GM13976 (cell line): Measurements from ENCODE around the gene UGT1A9.
"Not testable (repeated sequence)": the region's sequence is repeated elsewhere in the genome, so short reads cannot be mapped to it uniquely, and the experiment has no call there.

Experiments used
- DNase-seq: peaks from one replicate; pipeline ENCODE4 v3.0.0; 2012; ENCODE audit warnings: low spot score
- CTCF ChIP-seq: IDR thresholded peaks from 2 replicates; pipeline ENCODE4 v1.5.1; 2012; ENCODE audit warnings: borderline replicate concordance, mild to moderate bottlenecking; ENCODE audit not compliant: insufficient read depth; ENCODE audit errors: extremely low read depth, missing control alignments, control extremely low read depth
- in situ Hi-C: fragments of 300-500 bp; cut with MboI; formaldehyde crosslinking; loops from one replicate; pipeline ENCODE4 v1.12.0; 2022; ENCODE audit warnings: low sequenced_read_pairs, mixed read lengths, inconsistent platforms; ENCODE audit not compliant: unreplicated experiment

UGT1A9 gene

DNA sequence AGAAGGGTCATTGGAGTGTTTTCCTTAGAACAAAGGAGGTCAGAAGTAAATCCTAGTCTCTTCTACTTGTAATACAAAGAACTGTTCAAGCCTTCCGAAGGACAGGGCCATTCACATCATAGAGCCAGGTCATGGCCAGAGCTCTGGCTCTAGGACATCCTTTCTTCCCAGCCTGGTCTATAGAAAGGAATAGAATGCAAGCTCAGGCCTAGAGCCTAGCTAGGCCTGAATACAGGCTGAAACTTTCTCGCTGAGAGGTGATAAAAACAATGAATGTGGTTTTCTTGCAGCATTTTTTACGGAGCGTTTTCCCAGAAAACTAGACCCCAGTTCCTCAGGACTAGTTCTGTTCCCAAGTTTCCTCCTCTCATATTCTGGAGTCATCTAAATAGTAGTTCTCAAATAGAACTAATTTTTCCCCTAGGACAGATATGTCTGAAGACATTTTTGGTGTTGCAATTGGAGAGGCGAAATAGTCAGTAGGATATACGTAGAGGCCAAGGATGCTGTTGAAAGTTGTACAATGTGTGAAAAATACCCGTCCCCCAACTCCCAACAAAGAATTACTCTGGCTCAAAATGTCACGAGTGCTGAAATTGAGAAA, 27.8 kb downstream of the UGT1A9 start:
- in situ Hi-C loops: loop anchor here (25.0 kb wide), 2 partner anchors 237 to 412 kb away; no protein-coding TSS in a partner anchor
- TF ChIP-seq CTCF: no peak
- DNase-seq: no peak

GRCh38 chr2:233700028-233700635, 28.4 kb downstream of the UGT1A9 start:
- DNase-seq: no peak
- TF ChIP-seq CTCF: no peak
- in situ Hi-C loops: loop anchor here (25.0 kb wide), 2 partner anchors 238 to 413 kb away; no protein-coding TSS in a partner anchor

DNA sequence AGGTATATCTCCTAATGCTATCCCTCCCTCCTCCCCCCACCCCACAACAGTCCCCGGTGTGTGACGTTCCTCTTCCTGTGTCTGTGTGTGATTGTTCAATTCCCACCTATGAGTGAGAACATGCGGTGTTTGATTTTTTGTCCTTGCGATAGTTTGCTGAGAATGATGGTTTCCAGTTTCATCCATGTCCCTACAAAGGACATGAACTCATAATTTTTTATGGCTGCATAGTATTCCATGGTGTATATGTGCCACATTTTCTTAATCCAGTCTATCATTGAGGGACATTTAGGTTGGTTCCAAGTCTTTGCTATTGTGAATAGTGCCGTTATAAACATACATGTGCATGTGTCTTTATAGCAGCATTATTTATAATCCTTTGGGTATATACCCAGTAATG, 29.1 kb downstream of the UGT1A9 start:
- not testable (repeated sequence) for DNase-seq
- in situ Hi-C loops: loop anchor here (25.0 kb wide), 2 partner anchors 239 to 414 kb away; no protein-coding TSS in a partner anchor

GRCh38 chr2:233702238-233702637, 30.5 kb downstream of the UGT1A9 start:
- DNase-seq: no peak
- no peak for TF ChIP-seq CTCF
- in situ Hi-C loops: loop anchor here (25.0 kb wide), 2 partner anchors 240 to 415 kb away; no protein-coding TSS in a partner anchor

- no peak for DNase-seq
- TF ChIP-seq CTCF: no peak
- in situ Hi-C loops: loop anchor here (25.0 kb wide), 2 partner anchors 244 to 419 kb away; no protein-coding TSS in a partner anchor
These were observed 34.3 kb downstream of the UGT1A9 start for GRCh38 chr2:233705911-233706506.

DNA sequence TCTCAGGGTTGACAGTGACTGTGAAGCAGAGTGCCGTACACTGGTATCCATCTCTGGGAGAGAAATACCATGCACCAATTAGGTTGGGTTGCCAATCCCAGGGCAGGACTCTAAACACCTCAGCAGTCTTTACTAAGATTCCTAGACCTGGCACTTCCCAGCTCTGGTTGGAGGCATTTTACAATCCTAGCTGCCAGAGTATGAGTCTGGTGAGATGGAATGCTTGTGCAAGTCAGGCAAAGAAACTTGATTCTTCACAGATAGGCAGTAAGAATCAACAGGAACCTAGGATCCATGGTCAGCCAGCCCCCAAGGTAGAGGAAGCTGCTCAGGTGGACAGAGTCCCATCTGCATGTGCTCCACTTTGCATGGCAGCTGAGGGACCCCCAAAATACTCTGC, 35.0 kb downstream of the UGT1A9 start:
- in situ Hi-C loops: loop anchor here (25.0 kb wide), 2 partner anchors 244 to 419 kb away; no protein-coding TSS in a partner anchor
- DNase-seq: no peak
- no peak for TF ChIP-seq CTCF
